ENCODE measurements around the gene ZNF292.
"Not testable (repeated sequence)": the region's sequence is repeated elsewhere in the genome, so short reads cannot be mapped to it uniquely, and the experiment has no call there.

ZNF292 gene

GRCh38 chr6:87164004-87164403 lies 8.6 kb downstream of the ZNF292 start:
- no peak for DNase-seq (ENCODE audit: low spot score)

GRCh38 chr6:87164506-87164905 lies 9.1 kb downstream of the ZNF292 start:
- DNase-seq (ENCODE audit: low spot score), result no peak

GRCh38 chr6:87165185-87165584 lies 9.8 kb downstream of the ZNF292 start:
- no peak for DNase-seq (ENCODE audit: low spot score)

- DNase-seq (ENCODE audit: low spot score), result no peak
These were observed 16.7 kb downstream of the ZNF292 start for GRCh38 chr6:87171938-87172633.

- no peak for DNase-seq (ENCODE audit: low spot score)
These were observed 18.8 kb downstream of the ZNF292 start for GRCh38 chr6:87174078-87174579.

- no peak for DNase-seq (ENCODE audit: low spot score)
These were observed 21.1 kb downstream of the ZNF292 start for GRCh38 chr6:87176493-87176892.

GRCh38 chr6:87180105-87180728 lies 24.9 kb downstream of the ZNF292 start:
- DNase-seq (ENCODE audit: low spot score), result no peak

GRCh38 chr6:87181903-87182302 lies 26.5 kb downstream of the ZNF292 start:
- no peak for DNase-seq (ENCODE audit: low spot score)

GRCh38 chr6:87182321-87182720 lies 27.0 kb downstream of the ZNF292 start:
- no peak for DNase-seq (ENCODE audit: low spot score)

GRCh38 chr6:87182940-87183339 lies 27.6 kb downstream of the ZNF292 start:
- DNase-seq (ENCODE audit: low spot score), result no peak

- no peak for DNase-seq (ENCODE audit: low spot score)
These were observed 28.3 kb downstream of the ZNF292 start for GRCh38 chr6:87183687-87184086.

- DNase-seq (ENCODE audit: low spot score), result no peak
These were observed 29.4 kb downstream of the ZNF292 start for GRCh38 chr6:87184762-87185250.

- DNase-seq (ENCODE audit: low spot score), result no peak
These were observed 41.0 kb downstream of the ZNF292 start for GRCh38 chr6:87196275-87196842.

- DNase-seq (ENCODE audit: low spot score), result no peak
These were observed 42.2 kb downstream of the ZNF292 start for GRCh38 chr6:87197547-87197946.

GRCh38 chr6:87198022-87198810 lies 42.9 kb downstream of the ZNF292 start:
- DNase-seq (ENCODE audit: low spot score), result not testable (repeated sequence)

GRCh38 chr6:87199787-87200186 lies 44.4 kb downstream of the ZNF292 start:
- DNase-seq (ENCODE audit: low spot score), result no peak

- no peak for DNase-seq (ENCODE audit: low spot score)
These were observed 45.3 kb downstream of the ZNF292 start for GRCh38 chr6:87200469-87201175.

- DNase-seq (ENCODE audit: low spot score), result no peak
These were observed 48.2 kb downstream of the ZNF292 start for GRCh38 chr6:87203448-87204023.

GRCh38 chr6:87209812-87210211 lies 54.4 kb downstream of the ZNF292 start:
- DNase-seq (ENCODE audit: low spot score), result no peak

GRCh38 chr6:87210979-87211378 lies 55.6 kb downstream of the ZNF292 start:
- no peak for DNase-seq (ENCODE audit: low spot score)

- DNase-seq (ENCODE audit: low spot score), result no peak
These were observed 57.2 kb downstream of the ZNF292 start for GRCh38 chr6:87212596-87212995.
